CD4-positive, alpha-beta T cell treated with Interleukin-21 for 1 hour (primary cell): Measurements from ENCODE around the gene PPIL4.

Source experiments
- DNase-seq: peaks from one replicate; pipeline ENCODE4 v3.0.0-alpha.2; 2020

PPIL4 gene

DNA sequence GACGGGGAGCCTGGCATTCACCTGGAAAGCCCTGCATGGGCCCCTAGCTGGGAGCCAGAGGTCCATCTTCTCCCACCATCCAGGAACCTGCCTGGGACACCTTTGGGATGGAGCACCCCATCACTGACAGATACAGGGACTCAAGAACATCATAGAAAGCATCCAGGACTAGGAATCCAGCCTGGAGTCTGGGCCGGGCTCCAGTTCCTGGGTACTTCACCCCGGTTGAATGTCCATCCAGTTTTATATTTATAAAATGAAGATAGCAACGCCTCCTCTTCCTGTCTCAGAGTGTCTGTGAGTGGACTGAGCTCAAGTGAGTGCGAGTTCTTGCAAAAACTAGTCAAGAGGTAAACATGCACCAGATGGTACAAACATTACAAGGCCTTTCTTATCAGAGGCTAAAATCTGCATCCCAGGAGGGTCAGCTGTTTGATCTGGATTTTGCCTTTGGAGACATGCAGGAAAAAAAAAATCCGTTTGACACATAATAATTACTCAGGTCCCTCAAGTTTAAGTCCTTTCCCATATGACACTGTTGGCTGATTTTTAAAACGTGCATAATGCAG, 88.4 kb downstream of the PPIL4 start:
- DNase-seq: no peak

DNA sequence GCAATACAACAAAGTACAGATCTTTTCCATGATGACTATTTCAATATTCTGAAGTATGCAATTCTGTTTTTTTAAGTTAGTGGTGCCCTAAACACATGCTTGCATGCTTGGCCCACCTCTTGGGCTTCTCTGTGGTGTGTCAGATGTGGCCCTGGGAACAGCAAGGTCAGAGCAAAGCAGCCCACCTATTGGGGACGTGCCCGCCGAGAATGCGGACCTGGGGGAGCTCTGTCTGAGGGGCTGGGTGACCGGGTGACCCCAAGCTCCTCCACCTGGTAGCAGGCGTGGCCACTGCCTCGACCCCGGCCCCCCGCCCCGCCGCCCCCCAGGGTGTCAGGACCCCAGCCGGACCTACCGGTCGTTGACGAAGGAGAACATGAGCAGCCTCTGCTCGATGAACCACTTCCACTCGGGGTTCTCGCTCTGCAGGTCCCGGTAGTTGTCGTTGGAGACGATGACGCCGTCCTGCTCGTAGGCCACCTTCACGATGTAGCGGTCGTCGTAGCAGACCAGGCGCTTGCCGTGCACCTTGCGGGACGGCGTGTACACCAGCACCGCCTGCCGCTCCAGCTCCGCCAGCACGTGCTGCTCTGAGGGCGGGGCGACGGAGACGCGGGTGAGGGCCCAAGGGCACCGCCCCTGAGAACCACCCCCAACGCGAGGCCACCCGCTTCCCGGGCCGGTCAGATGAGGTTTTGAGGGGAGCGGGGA, 89.4 kb downstream of the PPIL4 start:
- no peak for DNase-seq

DNA sequence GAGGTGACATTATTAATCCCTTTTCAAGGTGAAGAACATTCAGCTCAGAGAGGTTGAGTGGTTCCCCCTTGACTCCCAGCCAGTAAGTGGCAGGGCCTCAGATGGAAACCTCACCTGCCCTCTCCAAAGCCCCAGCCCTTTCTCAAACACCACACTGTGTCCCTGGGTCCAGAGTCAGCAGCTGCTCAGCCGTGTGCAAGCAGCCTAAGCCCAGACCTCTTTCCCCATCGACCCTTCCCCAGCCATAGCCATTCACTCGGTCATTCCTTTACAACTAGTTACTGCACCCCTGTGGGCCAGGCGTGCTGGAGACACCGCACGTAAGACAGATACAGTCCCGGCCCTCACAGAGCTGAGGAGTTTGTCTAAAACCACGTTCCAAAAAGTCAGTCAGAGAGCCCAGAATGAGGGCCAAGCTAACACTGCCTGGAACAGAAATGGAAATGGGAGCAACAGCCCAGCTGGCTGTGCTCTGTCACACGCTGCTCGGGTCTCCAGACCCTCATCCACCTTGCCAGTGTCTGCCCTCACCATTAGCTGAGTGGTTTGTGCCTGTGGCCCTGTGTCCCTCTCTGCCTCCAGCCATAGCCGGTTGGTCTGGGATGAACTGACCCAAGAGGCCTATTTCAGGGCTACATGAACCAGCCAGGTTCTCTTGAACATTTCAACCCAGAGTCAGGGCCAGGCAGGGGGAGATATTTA, 90.7 kb downstream of the PPIL4 start:
- DNase-seq: no peak
